NCI-H82 treated with DMSO at 0.1 percent for 48 hours (cell line): ENCODE results near the gene ADAMTS10.
A peak's percentile ranks its signal among the peaks of the same experiment; 100 is the strongest.
"Not testable (repeated sequence)": the region's sequence is repeated elsewhere in the genome, so short reads cannot be mapped to it uniquely, and the experiment has no call there.

Experiments
- DNase-seq: peaks from one replicate; lab custom pipeline; 2025; ENCODE audit not compliant: unreplicated experiment; lab: John Stamatoyannopoulos, UW

ADAMTS10 gene

DNA sequence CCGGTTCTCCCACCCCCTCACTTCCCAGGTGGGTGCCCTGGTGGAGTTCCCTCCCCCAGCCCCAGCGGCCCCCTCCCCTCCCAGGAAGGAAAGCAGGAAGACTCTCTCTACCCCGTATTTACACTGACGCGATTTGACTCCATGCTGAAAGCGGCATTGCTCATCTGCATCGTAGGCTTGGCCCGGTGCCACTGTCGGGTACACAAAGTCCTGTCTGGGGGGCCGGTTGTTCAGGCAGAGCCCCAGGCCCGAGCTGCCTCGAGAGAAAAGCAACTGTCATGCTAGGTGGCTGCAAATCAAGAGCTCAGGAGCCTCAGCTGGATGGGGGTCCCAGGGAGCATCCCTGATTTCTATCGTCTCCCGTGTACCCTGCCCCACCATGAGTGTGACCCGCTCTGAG lies 14.9 kb downstream of the ADAMTS10 start:
- DNase-seq: no peak

DNA sequence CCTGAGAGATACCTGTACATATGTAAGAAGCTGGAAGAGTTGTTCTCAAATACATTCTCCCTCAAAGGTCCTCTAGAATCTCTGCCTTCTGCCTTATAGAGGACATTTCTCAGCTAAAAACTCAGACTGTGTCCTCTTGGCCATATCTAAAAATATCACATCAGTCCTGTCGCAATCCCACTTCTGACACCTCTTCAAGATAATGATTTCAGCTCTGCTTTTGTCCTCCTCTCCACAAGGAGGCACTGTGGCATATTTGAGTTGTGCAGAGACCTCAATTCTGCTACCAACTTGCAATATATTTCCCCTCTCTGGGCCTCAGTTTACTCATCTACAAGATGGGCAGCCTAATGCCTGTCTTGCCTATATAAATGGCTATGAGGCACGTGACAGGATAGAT lies 16.6 kb downstream of the ADAMTS10 start:
- DNase-seq: no peak

DNA sequence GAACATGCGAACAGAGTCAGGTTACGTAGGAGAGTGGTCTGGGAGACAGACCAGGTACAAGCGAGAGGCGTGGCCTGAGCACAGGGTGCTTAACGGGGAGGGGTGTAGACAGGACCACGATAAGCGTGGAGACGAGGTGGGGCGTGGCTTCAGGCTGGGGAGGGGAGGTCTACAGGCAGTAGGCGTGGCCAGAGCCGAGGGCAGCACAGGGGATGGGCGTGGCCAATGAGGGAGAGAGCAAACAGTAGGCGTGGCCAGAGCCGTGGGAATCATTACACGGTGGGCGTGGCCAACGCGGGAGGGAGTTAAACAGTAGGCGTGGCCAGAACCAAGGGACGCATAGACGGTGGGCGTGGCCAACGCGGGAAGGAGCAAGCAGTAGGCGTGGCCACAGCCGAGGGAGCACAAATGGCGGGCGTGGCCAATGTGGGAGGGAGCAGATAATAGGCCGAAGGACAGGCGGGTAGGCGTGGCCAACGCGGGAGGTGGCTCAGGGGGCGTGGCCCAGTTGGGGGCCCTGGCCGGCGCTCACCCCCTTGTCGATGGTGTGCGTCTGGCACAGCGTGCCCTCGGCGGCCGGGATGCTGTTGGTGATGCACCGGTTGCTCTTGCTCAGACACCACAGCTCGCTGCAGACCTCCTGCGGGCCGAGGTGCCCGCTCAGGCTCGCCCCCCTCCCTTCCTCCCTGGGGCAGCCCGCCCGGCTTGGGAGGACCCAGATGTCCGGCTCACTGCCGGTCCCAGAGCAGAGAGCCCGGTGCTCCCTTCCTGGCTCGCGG lies 18.1 kb downstream of the ADAMTS10 start:
- DNase-seq: no peak

DNA sequence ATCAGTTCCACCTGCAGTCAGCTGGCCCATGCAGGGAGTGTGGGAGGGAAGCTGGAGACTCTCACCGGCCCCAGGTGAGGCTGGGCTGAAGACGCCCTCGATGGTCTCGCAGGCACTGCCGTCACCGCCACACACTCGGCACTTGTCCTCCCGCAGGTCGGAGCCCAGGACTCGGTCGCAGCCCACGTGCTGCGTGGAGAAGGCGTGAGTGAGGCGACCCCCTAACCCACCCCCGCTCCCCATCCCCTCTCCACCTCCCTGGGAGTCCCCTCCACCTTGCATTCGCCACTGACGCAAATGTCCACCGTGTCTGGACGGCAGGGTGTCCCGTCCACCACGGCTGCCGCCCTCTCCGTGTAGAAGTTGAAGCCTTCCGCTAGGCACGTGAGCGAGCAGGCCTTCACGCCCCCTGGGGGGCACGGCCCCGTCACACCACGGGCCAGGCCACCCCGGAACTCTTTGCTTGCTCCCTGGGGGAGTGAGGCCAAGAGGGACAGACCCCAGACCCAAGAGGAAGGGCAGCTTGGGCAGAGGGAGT lies 21.3 kb downstream of the ADAMTS10 start:
- DNase-seq: no peak

DNA sequence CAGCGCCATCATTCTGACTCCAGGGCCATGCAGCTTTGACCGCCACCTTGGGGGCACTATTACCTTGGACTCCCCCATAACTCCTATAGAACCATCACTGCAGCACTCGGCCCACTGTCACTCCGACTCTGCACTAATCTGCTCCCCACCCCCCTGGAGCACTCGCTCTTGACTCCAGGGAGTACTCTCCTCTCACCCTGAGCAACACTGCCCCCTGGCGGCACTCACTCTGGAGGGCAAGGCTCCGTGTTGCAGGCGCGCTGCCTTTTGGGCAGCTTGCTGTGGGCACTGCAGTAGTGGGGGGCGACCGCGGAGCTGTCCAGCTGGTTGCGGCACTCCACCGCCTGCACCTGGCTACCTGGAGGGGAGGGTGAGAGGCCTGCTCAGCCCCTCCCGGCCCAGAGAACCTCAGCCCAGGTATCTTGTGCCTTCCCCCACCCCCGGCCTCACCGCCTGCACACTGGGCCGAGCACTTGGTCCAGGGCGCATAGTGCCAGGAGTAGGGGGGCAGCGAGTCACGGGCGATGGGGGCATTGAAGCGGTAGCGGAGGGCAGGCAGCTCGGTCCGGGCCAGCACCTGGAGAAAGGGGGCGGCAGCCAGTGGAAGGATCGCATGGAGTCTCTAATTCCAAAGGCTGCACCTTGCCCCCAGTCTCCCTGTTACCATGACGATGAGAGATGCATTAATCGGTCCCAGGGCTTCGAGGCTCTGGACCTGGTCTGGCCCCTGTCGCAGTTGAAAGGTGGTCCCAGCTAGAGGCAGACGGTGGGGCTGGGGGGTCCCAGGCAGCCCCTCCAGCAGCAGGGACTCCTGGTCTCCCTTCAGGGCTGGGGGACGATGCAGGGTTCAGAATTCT lies 24.4 kb downstream of the ADAMTS10 start:
- DNase-seq: no peak

DNA sequence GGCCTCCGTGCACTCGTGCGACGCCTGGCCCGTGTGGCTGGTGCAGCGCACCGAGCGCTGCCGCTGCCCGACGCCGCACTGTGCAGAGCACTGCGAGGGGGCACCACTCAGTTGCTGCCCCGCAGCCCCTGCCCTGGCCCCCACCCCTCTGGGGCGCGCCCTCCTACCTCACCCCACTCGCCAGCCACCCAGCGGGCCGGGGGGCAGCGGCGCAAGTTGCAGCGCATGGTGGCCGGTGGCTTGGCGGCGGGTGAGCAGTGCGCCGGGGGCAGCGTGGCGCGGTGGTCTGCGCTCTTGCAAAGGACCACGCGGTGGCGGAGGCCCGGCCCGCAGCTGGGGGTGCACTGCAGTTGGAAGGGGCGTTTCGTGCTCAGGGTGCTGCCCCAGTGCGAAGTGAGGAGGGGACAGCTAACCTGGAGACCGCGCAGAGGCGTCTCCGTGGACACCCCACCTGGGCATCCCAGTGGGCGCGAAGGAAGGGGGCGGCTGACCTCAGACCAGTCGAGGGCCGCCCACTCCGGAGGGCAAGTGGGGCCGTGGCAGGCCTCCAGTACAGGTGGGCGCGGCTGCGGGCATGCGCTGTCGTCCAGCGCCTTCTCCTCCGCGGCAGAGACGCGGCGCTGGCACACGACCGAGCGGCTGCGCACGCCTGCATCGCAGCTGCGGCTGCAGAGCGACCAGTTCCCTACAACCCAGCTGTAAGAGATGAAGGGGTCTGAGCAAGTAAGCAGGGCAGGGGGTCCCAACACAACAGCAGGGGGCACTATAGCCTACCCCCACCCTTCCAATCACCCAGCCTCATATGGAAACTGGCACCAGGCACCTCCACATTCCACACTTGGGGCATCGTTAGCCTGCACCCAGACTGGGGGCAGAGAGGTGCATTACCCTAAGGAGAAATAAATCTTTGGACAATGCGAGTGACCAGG lies 25.3 kb downstream of the ADAMTS10 start:
- no peak for DNase-seq

DNA sequence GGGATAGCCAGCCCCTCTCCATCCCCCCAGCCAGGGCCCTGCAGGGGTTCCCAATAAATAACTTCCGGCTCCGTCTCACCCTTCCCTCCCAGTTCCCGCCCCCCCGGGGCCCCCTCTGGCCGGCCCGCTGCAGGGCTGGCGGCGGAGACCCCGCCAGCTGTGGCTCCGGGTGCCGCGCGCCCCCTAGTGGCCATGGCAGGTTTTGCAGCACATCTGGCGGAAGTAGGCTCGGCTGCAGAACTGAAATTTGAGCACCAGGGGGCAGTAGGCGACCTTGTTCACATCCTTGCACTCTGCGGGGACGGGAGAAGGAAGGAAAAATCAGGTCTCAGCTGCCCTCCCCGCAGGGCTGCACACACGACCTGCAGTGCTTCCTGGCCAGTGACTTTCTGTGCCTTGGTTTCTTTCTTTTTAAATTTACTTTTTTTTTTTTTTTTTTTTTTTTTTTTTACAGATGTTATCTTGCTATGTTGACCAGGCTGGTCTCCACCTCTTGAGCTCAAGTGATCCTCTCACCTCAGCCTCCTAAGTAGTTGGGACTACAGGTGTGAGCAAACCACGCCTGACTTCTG lies 29.7 kb downstream of the ADAMTS10 start:
- peak; percentile 3 for DNase-seq

DNA sequence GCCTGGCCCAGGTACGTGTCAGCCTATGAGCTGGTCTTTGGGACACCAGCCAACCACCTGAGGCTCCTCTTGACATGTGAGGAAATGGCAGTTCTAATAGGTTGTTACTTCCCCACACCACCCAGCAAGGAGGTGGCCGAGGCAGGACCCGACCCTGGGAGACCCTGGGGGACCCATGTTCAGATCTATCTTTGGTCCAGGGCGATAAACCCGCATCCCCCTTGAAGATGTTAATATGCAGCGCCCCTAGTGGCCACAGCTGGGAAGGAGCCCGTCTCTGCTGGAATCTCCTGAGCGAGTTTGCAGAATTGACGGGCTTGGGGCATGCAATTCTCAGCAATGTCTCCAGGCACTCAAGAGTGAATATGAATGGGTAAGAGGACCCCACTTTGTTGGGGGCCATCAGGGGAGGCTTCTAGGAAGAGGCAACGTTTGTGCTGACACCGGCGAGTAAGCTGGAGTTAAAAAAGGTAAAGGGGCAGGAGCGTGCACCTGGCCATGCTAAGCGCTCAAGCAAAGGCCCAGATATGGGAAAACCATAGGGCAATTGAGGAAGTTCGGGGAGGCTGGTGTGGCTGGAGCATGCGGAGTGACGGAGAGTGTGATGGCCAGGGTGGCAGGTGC lies 31.8 kb downstream of the ADAMTS10 start:
- no peak for DNase-seq

DNA sequence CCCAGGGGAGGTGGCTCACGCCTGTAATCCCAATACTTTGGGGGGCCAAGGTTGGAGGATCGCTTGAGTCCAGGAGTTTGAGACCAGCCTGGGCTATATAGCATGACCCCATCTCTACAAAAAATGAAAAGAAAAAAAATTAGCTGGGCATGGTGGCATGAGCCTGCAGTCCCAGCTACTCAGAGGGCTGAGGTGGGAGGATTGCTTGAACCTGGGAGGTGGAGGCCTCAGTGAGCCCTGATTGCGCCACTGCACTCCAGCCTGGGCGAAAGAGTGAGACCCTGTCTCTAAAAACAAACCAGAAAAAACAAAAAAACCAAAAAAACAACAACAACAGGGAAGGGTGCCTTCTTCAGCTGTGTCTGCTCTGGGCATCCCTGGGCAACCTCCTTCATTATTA lies 32.8 kb downstream of the ADAMTS10 start:
- DNase-seq: no peak

DNA sequence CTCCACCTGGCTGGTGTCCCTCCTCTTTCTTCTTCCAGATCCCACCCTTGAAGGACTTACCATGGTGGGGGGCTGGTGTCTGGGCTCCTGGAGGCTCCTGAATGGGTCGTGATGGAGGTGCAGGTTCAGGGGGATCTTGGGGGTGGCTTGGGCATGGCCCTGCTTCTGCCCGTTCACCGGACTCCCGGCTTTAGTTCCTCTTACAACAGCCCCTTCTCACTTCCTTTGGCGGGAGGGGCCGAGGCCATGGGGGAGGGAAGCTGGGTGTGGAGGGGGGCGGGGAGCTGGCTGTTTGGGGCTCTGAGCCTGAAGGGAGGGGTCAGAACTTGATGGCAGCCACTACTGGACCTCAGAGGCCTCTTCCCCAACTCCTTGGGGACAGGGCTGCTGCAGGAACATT lies 33.3 kb downstream of the ADAMTS10 start, which contains the start of gene MYO1F:
TSS of gene MYO1F (minus strand) at position 196 of the 400 bp plus-strand sequence. CDS start at position 63, 133 bp downstream.
- DNase-seq: no peak

DNA sequence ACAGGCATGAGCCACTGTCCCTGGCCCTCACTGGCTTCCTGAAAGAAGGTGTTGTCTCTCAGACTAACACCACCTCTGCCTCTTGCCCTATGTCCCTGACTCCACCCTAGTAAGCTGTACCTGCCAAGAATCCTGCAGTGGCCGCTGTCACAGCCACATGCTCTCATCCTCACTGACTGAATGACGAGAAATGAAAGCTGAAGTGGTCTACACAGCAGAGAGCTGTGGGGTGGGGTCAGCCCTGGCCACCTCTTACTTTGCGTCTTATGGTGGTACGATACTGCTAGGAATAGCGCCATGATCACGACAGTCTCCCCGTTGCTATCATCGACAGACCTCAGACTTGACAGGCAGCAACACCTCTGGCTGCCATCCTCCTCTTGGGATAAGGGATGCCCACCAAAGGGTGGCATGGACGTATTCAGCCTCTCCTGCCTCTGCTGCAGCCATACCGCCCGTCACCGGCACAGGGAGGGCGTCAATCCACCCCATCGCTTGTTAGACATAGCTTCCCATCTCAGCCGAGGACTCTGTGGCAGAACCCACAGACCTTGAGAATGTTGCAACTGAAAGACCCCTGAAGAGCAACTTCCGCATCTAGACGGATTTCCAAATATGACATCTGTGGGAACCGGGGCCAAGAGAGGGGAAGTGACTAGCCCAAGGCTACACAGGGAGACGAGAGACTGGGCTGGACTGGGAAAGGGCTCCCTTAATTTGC lies 34.1 kb downstream of the ADAMTS10 start:
- DNase-seq: no peak

DNA sequence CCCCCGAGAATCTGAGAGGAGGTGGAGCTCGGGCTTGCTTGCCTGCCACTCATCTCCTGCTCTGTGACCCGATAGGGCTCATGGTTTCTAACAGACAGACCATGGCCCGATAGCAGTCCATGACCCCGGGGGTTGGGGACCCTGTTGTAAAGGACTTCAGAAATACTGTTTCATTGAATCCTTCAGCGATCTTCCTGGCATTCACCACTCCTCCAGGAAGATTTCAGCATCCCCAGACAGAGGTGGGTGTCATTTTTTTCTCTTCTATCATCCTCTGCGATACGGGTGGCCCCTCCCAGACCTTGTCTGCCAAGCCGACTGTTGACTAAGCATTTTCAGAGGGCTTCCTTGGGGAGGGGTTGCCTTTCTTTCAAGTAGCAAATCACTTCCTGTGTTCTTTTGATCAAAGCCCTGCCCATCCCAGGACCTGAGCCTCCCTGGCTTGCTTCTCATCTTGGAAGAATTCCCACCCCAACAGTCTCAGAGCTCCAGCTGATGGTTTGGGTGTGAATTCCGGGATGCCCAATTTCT lies 35.0 kb downstream of the ADAMTS10 start:
- no peak for DNase-seq

DNA sequence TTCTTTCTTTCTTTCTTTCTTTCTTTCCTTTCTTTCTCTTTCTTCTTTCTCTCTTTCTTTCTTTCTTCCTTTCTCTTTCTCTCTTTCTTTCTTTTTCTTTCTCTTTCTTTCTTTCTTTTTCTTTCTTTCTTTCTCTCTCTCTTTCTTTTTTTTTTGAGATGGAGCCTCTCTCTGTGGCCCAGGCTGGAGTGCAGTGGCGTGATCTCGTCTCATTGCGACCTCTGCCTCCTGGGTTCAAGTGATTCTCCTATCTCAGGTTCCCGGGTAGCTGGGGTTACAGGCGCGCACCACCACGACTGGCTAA lies 35.9 kb downstream of the ADAMTS10 start:
- DNase-seq: not testable (repeated sequence)

DNA sequence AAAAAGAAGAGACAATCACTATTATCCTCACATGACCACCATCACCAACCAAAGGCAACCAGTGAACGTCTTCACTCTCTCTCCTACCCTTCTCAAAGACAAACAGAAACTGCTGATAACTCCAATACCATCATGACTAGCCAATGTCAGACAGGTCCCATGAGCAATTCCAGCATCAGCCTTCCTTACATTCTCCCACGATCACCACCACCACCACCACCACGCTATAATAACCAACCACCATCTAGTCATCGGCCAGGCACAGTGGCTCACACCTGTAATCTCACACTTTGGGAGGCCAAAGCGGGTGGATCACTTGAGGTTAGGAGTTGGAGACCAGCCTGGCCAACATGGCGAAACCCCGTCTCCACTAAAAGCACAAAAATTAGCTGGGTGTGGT lies 37.2 kb downstream of the ADAMTS10 start:
- DNase-seq: no peak

DNA sequence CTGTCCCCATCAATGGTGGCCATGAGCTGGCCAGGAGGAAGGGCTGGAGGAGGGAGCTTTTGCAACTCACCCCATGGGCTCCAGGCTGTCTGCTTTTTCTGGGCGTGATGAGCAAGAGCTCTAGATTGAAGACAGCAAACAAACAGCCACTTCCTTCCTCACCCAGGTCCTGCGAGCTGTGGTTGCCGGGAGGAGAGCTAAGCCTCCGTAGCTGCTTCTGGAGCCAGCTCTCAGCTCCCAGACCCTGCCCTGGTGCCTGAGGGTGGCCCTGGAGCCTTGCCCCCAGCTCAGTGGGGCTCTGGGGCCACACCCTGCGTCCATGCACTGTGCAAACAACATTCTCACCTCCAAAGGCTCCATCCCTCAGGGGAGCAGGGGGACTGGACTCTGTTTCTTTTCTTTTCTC lies 39.5 kb downstream of the ADAMTS10 start:
- DNase-seq: no peak

DNA sequence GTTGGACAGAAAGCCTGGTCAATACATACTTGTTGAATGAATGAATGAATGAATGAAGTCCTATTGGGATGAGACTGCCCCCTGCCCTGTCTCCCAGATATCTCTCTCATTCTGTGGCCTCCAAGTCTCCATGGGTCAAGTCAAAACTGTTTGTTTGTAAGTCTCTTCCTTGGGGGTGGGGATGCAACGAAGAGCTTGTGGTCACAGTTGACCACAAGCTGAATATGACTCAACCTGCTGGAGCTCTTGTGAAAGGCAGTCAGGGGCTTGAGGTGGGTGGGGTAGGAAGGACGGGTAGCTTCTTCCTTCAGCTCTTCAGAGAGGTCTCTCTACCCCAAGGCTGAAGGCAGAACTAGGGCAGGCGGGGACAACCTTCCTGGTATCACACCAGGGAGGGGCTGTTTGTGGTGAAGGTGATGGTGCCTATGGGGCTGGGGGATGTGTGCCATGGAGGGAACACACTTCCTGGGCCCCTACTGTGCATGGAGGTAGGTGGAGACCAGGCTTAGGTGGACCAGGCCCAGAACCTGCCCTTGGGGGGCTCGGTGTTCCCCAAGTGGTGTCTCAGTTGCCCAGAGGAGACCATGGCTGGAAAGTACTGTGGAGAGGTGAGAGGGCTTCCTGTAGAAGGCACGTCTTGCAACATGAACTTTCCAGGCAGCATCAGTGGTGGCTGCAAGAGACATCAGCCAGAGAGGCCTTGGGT lies 41.3 kb downstream of the ADAMTS10 start:
- DNase-seq: no peak

DNA sequence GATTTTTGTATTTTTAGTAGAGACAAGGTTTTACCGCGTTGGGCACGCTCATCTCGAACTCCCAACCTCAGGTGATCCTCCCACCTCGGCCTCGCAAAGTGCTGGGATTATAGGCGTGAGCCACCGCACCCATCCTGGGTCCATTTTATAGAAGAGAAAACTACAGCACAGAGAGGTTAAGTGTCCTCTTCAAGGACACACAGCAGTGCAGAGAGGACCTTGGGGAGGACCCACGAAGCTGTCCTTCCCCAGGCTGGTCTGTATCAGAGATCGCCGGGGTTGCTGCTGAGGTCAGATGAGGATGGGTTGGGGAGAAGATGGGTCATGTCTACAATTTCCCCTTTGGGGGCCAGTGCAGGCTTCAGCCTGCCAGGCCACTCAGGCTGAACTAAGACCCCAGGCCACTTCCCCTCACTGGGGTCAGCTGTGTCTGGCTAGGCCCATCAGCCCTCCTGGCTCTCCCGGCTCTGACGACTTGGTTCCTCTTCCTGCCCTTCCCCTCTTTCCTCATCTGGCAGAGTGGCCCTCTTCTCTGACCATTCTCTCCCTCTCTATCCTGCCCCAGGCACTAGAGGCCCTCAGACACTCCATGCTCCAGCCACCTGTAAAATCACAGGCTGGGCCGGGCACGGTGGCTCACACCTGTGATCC lies 42.9 kb downstream of the ADAMTS10 start:
- no peak for DNase-seq

DNA sequence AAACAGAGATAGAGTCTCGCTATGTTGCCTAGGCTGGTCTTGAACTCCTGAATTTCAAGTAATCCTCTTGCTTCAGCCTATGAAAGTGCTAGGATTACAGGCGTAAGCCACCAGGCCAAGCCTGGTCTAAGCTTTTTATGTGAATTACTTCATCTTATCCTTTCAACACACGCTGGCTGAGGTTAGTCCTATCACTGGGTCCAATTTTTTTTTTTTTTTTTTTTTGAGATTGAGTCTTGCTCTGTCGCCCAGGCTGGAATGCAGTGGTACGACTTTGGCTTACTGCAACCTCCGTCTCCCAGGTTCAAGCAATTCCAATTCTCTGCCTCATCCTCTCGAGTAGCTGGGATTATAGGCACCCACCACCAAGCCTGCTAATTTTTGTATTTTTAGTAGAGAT lies 43.7 kb downstream of the ADAMTS10 start:
- DNase-seq: no peak
